ENCODE results near the gene ZW10.
"Not testable (repeated sequence)": the region's sequence is repeated elsewhere in the genome, so short reads cannot be mapped to it uniquely, and the experiment has no call there.

Gene ZW10

GRCh38 chr11:113724778-113725177, 48.7 kb downstream of the ZW10 start:
- no peaks in the 10 kb centered on the region for H3K27me3 Mint-ChIP-seq
- no peaks in the 10 kb centered on the region for H3K4me1 Mint-ChIP-seq (ENCODE audit: low read depth)
- peaks cover 8% of the 10 kb centered on the region for H3K36me3 Mint-ChIP-seq
- H3K27ac Mint-ChIP-seq = no peak overlapping the region
- H3K9me3 Mint-ChIP-seq (ENCODE audit: low read depth) = no peaks in the 10 kb centered on the region
- H3K4me3 Mint-ChIP-seq = no peak overlapping the region

GRCh38 chr11:113723787-113724186, 49.7 kb downstream of the ZW10 start:
- Mint-ChIP-seq H3K36me3 (peaks cover 13% of the 10 kb centered on the region), H3K27me3 (no peaks in the 10 kb centered on the region), H3K9me3 (ENCODE audit: low read depth) (no peaks in the 10 kb centered on the region), H3K27ac (no peak overlapping the region), H3K4me1 (ENCODE audit: low read depth) (no peaks in the 10 kb centered on the region), H3K4me3 (no peak overlapping the region)

GRCh38 chr11:113722934-113723333, 50.6 kb downstream of the ZW10 start:
- no peaks in the 10 kb centered on the region for H3K9me3 Mint-ChIP-seq (ENCODE audit: low read depth)

GRCh38 chr11:113722221-113722620, 51.3 kb downstream of the ZW10 start:
- Mint-ChIP-seq H3K36me3 (peaks cover 19% of the 10 kb centered on the region), H3K9me3 (ENCODE audit: low read depth) (no peaks in the 10 kb centered on the region), H3K27ac (no peak overlapping the region), H3K27me3 (no peaks in the 10 kb centered on the region), H3K4me3 (no peak overlapping the region), H3K4me1 (ENCODE audit: low read depth) (no peaks in the 10 kb centered on the region)

More at GRCh38 chr11:113722934-113723333, 50.6 kb downstream of the ZW10 start:
- Mint-ChIP-seq H3K27me3 (no peaks in the 10 kb centered on the region), H3K27ac (no peak overlapping the region), H3K36me3 (peaks cover 13% of the 10 kb centered on the region), H3K4me3 (no peak overlapping the region), H3K4me1 (ENCODE audit: low read depth) (no peaks in the 10 kb centered on the region)

- Mint-ChIP-seq H3K9me3 (ENCODE audit: low read depth) (no peaks in the 10 kb centered on the region), H3K27ac (no peak overlapping the region), H3K36me3 (peaks cover 24% of the 10 kb centered on the region), H3K27me3 (no peaks in the 10 kb centered on the region), H3K4me3 (no peak overlapping the region), H3K4me1 (ENCODE audit: low read depth) (no peaks in the 10 kb centered on the region)
These were observed 51.9 kb downstream of the ZW10 start for GRCh38 chr11:113721462-113722066.

GRCh38 chr11:113720478-113720877, 53.0 kb downstream of the ZW10 start:
- peaks cover 32% of the 10 kb centered on the region for H3K36me3 Mint-ChIP-seq
- not testable (repeated sequence) for H3K27ac Mint-ChIP-seq; H3K9me3 Mint-ChIP-seq (ENCODE audit: low read depth); H3K4me3 Mint-ChIP-seq; H3K4me1 Mint-ChIP-seq (ENCODE audit: low read depth); H3K27me3 Mint-ChIP-seq

GRCh38 chr11:113715882-113716625, 57.4 kb downstream of the ZW10 start:
- no peak overlapping the region for H3K27ac Mint-ChIP-seq
- no peaks in the 10 kb centered on the region for H3K9me3 Mint-ChIP-seq (ENCODE audit: low read depth)
- peaks cover 42% of the 10 kb centered on the region for H3K36me3 Mint-ChIP-seq
- H3K4me1 Mint-ChIP-seq (ENCODE audit: low read depth) = no peaks in the 10 kb centered on the region
- no peak overlapping the region for H3K4me3 Mint-ChIP-seq
- H3K27me3 Mint-ChIP-seq = no peaks in the 10 kb centered on the region

- no peak overlapping the region for H3K27ac Mint-ChIP-seq
- H3K9me3 Mint-ChIP-seq (ENCODE audit: low read depth) = peaks cover 4% of the 10 kb centered on the region
- no peak overlapping the region for H3K4me3 Mint-ChIP-seq
- H3K27me3 Mint-ChIP-seq = no peaks in the 10 kb centered on the region
- no peaks in the 10 kb centered on the region for H3K4me1 Mint-ChIP-seq (ENCODE audit: low read depth)
- H3K36me3 Mint-ChIP-seq = peaks cover 39% of the 10 kb centered on the region
These were observed 58.2 kb downstream of the ZW10 start for GRCh38 chr11:113715273-113715672.

GRCh38 chr11:113710989-113711388, 62.5 kb downstream of the ZW10 start:
- Mint-ChIP-seq H3K9me3 (ENCODE audit: low read depth) (peaks cover 19% of the 10 kb centered on the region), H3K27me3 (no peaks in the 10 kb centered on the region), H3K4me1 (ENCODE audit: low read depth) (no peaks in the 10 kb centered on the region), H3K27ac (no peak overlapping the region), H3K36me3 (peaks cover 40% of the 10 kb centered on the region), H3K4me3 (no peak overlapping the region)

- Mint-ChIP-seq H3K36me3 (peaks cover 35% of the 10 kb centered on the region), H3K27me3 (no peaks in the 10 kb centered on the region), H3K27ac (no peak within 1 kb of the TSS), H3K4me1 (ENCODE audit: low read depth) (no peaks in the 10 kb centered on the region), H3K4me3 (no peak within 1 kb of the TSS), H3K9me3 (ENCODE audit: low read depth) (peaks cover 19% of the 10 kb centered on the region)
These were observed 67.4 kb downstream of the ZW10 start, which contains the start of gene TMPRSS5 for GRCh38 chr11:113705871-113706655. TMPRSS5 (minus strand) TSS chr11:113706308; CDS start chr11:113706224, 84 bp downstream.

- H3K36me3 Mint-ChIP-seq = peaks cover 20% of the 10 kb centered on the region
- not testable (repeated sequence) for H3K9me3 Mint-ChIP-seq (ENCODE audit: low read depth); H3K4me3 Mint-ChIP-seq; H3K27ac Mint-ChIP-seq; H3K4me1 Mint-ChIP-seq (ENCODE audit: low read depth); H3K27me3 Mint-ChIP-seq
These were observed 69.9 kb downstream of the ZW10 start for GRCh38 chr11:113703551-113703950.

GRCh38 chr11:113701491-113701890, 72.0 kb downstream of the ZW10 start:
- H3K36me3 Mint-ChIP-seq = peaks cover 9% of the 10 kb centered on the region
- no peak overlapping the region for H3K4me3 Mint-ChIP-seq
- no peaks in the 10 kb centered on the region for H3K9me3 Mint-ChIP-seq (ENCODE audit: low read depth)
- H3K27me3 Mint-ChIP-seq = no peaks in the 10 kb centered on the region
- no peak overlapping the region for H3K27ac Mint-ChIP-seq
- H3K4me1 Mint-ChIP-seq (ENCODE audit: low read depth) = no peaks in the 10 kb centered on the region

- H3K27ac Mint-ChIP-seq = no peak overlapping the region
- H3K4me1 Mint-ChIP-seq (ENCODE audit: low read depth) = no peaks in the 10 kb centered on the region
- peaks cover 3% of the 10 kb centered on the region for H3K36me3 Mint-ChIP-seq
- H3K4me3 Mint-ChIP-seq = no peak overlapping the region
- no peaks in the 10 kb centered on the region for H3K9me3 Mint-ChIP-seq (ENCODE audit: low read depth)
- H3K27me3 Mint-ChIP-seq = no peaks in the 10 kb centered on the region
These were observed 75.0 kb downstream of the ZW10 start for GRCh38 chr11:113698515-113698914.

- Mint-ChIP-seq H3K27ac (no peak overlapping the region), H3K4me3 (no peak overlapping the region), H3K36me3 (peaks cover 3% of the 10 kb centered on the region), H3K27me3 (no peaks in the 10 kb centered on the region), H3K9me3 (ENCODE audit: low read depth) (no peaks in the 10 kb centered on the region), H3K4me1 (ENCODE audit: low read depth) (no peaks in the 10 kb centered on the region)
These were observed 75.6 kb downstream of the ZW10 start for GRCh38 chr11:113697756-113698407.

- no peaks in the 10 kb centered on the region for H3K9me3 Mint-ChIP-seq (ENCODE audit: low read depth)
These were observed 76.4 kb downstream of the ZW10 start for GRCh38 chr11:113697111-113697510.

More at GRCh38 chr11:113697111-113697510, 76.4 kb downstream of the ZW10 start:
- Mint-ChIP-seq H3K36me3 (peaks cover 3% of the 10 kb centered on the region), H3K27me3 (no peaks in the 10 kb centered on the region), H3K4me3 (no peak overlapping the region), H3K4me1 (ENCODE audit: low read depth) (no peaks in the 10 kb centered on the region), H3K27ac (no peak overlapping the region)

Measured in activated naive CD8-positive, alpha-beta T cell (primary cell).